Endothelial cell of umbilical vein (primary cell): ENCODE data around the gene CARD19. TPM values are rescaled to one million over a fixed set of nuclear protein-coding genes. Genes with fewer than 3 reads are reported as not detected.

ENCODE experiments used
- BruUV-seq: library from RNA; stranded (reverse); fragments of 400-500 nt; replicated peaks from 2 replicates; lab custom pipeline; 2021; lab: Mats Ljungman, UMichigan
- CTCF ChIA-PET: fragments of 300-600, 350-600 bp; sonication (Branson Sonifier 250); formaldehyde crosslinking; loops from one replicate; lab custom pipeline; 2021; ENCODE audit warnings: antibody characterized with exemption, inconsistent platforms; lab: Charles Lee
- POLR2A ChIA-PET: fragments of 300-600, 350-600 bp; sonication (Branson Sonifier 250); formaldehyde crosslinking; loops from one replicate; lab custom pipeline; 2021; ENCODE audit warnings: antibody characterized with exemption, inconsistent platforms; lab: Charles Lee
- DNase-seq: peaks from one replicate; pipeline ENCODE4 v3.0.0-alpha.2; 2011; ENCODE audit warnings: low read depth, low spot score
- FAIRE-seq: peaks from 2 replicates; lab custom pipeline; 2011; peaks lifted over from hg19 to GRCh38; lab: Jason Lieb, UNC
- H2AFZ ChIP-seq: 2 replicates; pipeline ENCODE4 v1.6.0; 2012; ENCODE audit warnings: low read depth, low read length, control low read depth, inconsistent platforms
- H3K27ac ChIP-seq: 2 replicates; pipeline ENCODE4 v1.5.1; 2011; ENCODE audit warnings: low read depth, mild to moderate bottlenecking, control low read depth, low read length, moderate library complexity; ENCODE audit not compliant: insufficient read depth
- H3K27me3 ChIP-seq, 2 experiments: 2 replicates each; pipeline versions ENCODE4 v1.6.0 to v1.6.1; 2011; ENCODE audit warnings: low read length in 2 of 2, mixed read lengths in 1 of 2; ENCODE audit not compliant: control insufficient read depth in 2 of 2, insufficient read depth in 2 of 2
- H3K36me3 ChIP-seq, 2 experiments: 2 replicates in 1 of 2; 3 replicates in 1 of 2; pipeline ENCODE4 v1.5.1; 2011; ENCODE audit warnings: low read length in 2 of 2, mild to moderate bottlenecking in 1 of 2, moderate library complexity in 1 of 2; ENCODE audit not compliant: control insufficient read depth in 2 of 2, insufficient read depth in 2 of 2; ENCODE audit errors: extremely low read depth in 1 of 2
- H3K4me1 ChIP-seq: 3 replicates; pipeline ENCODE4 v1.5.1; 2011; ENCODE audit warnings: mild to moderate bottlenecking, low read length; ENCODE audit not compliant: control insufficient read depth, insufficient read depth; ENCODE audit errors: extremely low read depth
- H3K4me2 ChIP-seq: 2 replicates; pipeline ENCODE4 v1.6.1; 2011; ENCODE audit warnings: low read length, control low read depth, mixed read lengths; ENCODE audit not compliant: insufficient read depth
- H3K4me3 ChIP-seq, 3 experiments: fragments of 200-600 bp in 1 of 3; sonication (generic), shearing (Covaris generic) in 1 of 3; replicated peaks in 1 of 3; 2 replicates each; pipeline ENCODE4 v1.5.1; 2011 to 2016; ENCODE audit warnings: control low read depth in 3 of 3, low read length in 3 of 3, mild to moderate bottlenecking in 2 of 3, inconsistent platforms in 1 of 3, low read depth in 1 of 3, moderate library complexity in 1 of 3; ENCODE audit not compliant: insufficient read depth in 1 of 3
- H3K79me2 ChIP-seq: 2 replicates; pipeline ENCODE4 v1.6.0; 2012; ENCODE audit warnings: low read length, inconsistent platforms; ENCODE audit not compliant: control insufficient read depth, insufficient read depth
- H3K9ac ChIP-seq: replicated peaks from 2 replicates; pipeline ENCODE3; 2011; ENCODE audit warnings: low read length, control low read depth; ENCODE audit not compliant: insufficient read depth; ENCODE audit errors: extremely low read depth
- H3K9me1 ChIP-seq: replicated peaks from 3 replicates; pipeline ENCODE4 v1.6.0; 2011; ENCODE audit warnings: mild to moderate bottlenecking, low read length; ENCODE audit not compliant: control insufficient read depth, insufficient read depth; ENCODE audit errors: extremely low read depth
- H3K9me3 ChIP-seq: replicated peaks from 2 replicates; pipeline ENCODE4 v1.5.1; 2012; ENCODE audit warnings: low read length, inconsistent platforms; ENCODE audit not compliant: control insufficient read depth, insufficient read depth
- H4K20me1 ChIP-seq: replicated peaks from 2 replicates; pipeline ENCODE3; 2011; ENCODE audit warnings: mild to moderate bottlenecking, low read length; ENCODE audit not compliant: control insufficient read depth, insufficient read depth; ENCODE audit errors: extremely low read depth
- EZH2 ChIP-seq: IDR thresholded peaks from 2 replicates; pipeline ENCODE4 v1.6.1; 2012; ENCODE audit warnings: borderline replicate concordance, low read depth, mild to moderate bottlenecking, moderate library complexity, low read length, inconsistent platforms; ENCODE audit not compliant: severe bottlenecking
- GATA2 ChIP-seq: IDR thresholded peaks from 2 replicates; pipeline ENCODE4 v1.7.0; 2011; ENCODE audit warnings: low read depth, mild to moderate bottlenecking, moderate library complexity, mixed read lengths, low read length; ENCODE audit not compliant: insufficient read length, insufficient read depth
- JUN ChIP-seq: IDR thresholded peaks from 2 replicates; pipeline ENCODE4 v1.6.1; 2011; ENCODE audit warnings: borderline replicate concordance, low read depth; ENCODE audit not compliant: insufficient read length, insufficient read depth
- MYC ChIP-seq: IDR thresholded peaks from one replicate; pipeline ENCODE4 v1.6.1; 2011; ENCODE audit warnings: mild to moderate bottlenecking, low read depth, low read length
- dilution Hi-C: fragments of 300-500 bp; cut with MboI; formaldehyde crosslinking; loops from one replicate; pipeline ENCODE4 v1.15.0; 2019; ENCODE audit warnings: low sequenced_read_pairs; ENCODE audit not compliant: extremely low pct_ligation_motif_present
- intact Hi-C: fragments of 100-400 bp; cut with micrococcal nuclease; formaldehyde crosslinking; loops from one replicate; pipeline ENCODE4 v1.10.0; 2022
- polyA plus RNA-seq, 4 experiments: library from polyadenylated mRNA; depleted of rRNA in 3 of 4; stranded (reverse) in 3 of 4; unstranded in 1 of 4; fragments of >200 nt; gene quantifications; 2 replicates each; pipeline versions ENCODE4 v1.2.1 to v1.2.3, GENCODE V29; 2011 to 2012; ENCODE audit warnings: missing spikeins in 1 of 4
- total RNA-seq: library from RNA; stranded (reverse); gene quantifications from 2 replicates; pipeline ENCODE4 v1.2.3, GENCODE V29; 2021
- TF ChIP-seq, protein P1 (sequence below): IDR thresholded peaks from 2 replicates; pipeline ENCODE4 v1.6.1; 2011; ENCODE audit not compliant: insufficient read depth, insufficient read length

Gene CARD19
- total and polyA plus RNA-seq, 2 donors (not counting 3 experiments of a cell fraction or from before 2014, with no cell fraction given): 45.7 to 148 TPM

DNA sequence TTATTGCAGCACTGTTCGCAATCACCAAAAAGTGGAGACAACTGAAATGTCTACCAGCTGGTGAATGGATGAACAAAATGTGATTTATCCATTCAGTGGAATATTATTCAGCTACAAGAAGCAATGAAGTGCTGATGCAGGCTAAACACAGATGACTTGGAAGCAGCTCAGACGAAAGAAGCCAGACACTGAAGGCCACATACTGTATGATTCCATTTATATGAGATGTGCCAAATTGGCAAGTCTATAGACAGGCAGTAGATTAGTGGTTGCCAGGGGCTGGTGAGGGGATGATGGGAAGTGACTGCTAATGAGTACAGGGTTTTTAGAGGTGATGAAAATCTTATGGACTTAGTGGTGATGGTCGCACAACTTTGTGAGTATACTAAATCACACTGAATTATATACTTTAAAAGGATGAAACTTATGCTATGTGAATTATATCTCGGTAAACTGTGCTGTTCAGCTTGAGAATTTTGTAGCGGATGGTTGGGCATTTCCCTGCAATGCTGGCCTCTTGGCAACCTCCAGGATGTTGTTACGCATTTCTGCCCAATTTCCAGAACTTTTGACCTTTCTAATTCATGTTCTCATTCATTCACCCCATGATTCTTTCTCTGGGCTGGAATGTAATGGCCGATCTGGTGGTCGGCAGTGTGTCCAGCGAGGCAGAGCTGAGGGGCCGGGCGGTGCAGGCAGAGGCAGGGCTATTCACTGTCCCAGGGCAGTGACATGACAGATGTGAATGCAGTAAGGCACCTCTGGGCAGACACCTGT, 66.0 kb downstream of the CARD19 start:
- Histone ChIP-seq H3K79me2 (no peaks in the 10 kb centered on the region), H3K9me3 (no peaks in the 10 kb centered on the region), H3K27me3 (no peaks in the 10 kb centered on the region), H3K4me3 (no peak overlapping the region), H4K20me1 (no peaks in the 10 kb centered on the region), H2AFZ (no peak overlapping the region), H3K9me1 (no peaks in the 10 kb centered on the region), H3K27ac (no peak overlapping the region), H3K4me1 (no peaks in the 10 kb centered on the region), H3K9ac (no peak overlapping the region), H3K4me2 (no peak overlapping the region), H3K36me3 (no peaks in the 10 kb centered on the region)
- POLR2A ChIA-PET: no interaction called here
- CTCF ChIA-PET: interaction anchor here (1.2 to 4.4 kb wide), 3 partner anchors 19 to 143 kb away, joined by 3 to 32 read pairs (median 3); no protein-coding TSS in a partner anchor
- TF ChIP-seq EZH2 (no peak), JUN (no peak), MYC (no peak), GATA2 (no peak)
- TF ChIP-seq, protein P1, sequence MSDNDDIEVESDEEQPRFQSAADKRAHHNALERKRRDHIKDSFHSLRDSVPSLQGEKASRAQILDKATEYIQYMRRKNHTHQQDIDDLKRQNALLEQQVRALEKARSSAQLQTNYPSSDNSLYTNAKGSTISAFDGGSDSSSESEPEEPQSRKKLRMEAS: no peak
- intact Hi-C loops: loop anchor here (2.0 to 5.0 kb wide), 2 partner anchors 160 to 801 kb away; no protein-coding TSS in a partner anchor
- no peak for DNase-seq
- FAIRE-seq: peak; percentile 21
- no TSS peak for BruUV-seq
- dilution Hi-C loops: no loop called here

Other genes with a start within 250 kb of the CARD19 start
- 6.7 and 7.2 TPM in 2 replicates for gene ZNF484, start 218.2 kb upstream of the CARD19 start, total RNA-seq
- 0.67 and 0.88 TPM in 2 replicates for gene ZNF484, start 218.2 kb upstream of the CARD19 start, polyA plus RNA-seq
- gene FGD3, start 148.7 kb upstream of the CARD19 start, total RNA-seq: not detected in 2 replicates
- not detected in 2 replicates for gene FGD3, start 148.7 kb upstream of the CARD19 start, polyA plus RNA-seq
- gene SUSD3, start 37.5 kb upstream of the CARD19 start, total RNA-seq: not detected in 2 replicates
- gene SUSD3, start 37.5 kb upstream of the CARD19 start, polyA plus RNA-seq: 0.14 TPM in 1 of 2 replicates, not detected in the other
- 31.5 and 42.2 TPM in 2 replicates for gene NINJ1, start 38.0 kb downstream of the CARD19 start, total RNA-seq
- gene NINJ1, start 38.0 kb downstream of the CARD19 start, polyA plus RNA-seq: 57.7 and 75.4 TPM in 2 replicates
- gene WNK2, start 87.9 kb downstream of the CARD19 start, total RNA-seq: not detected in 2 replicates
- not detected in 2 replicates for gene WNK2, start 87.9 kb downstream of the CARD19 start, polyA plus RNA-seq